Gastroesophageal sphincter (tissue), 4 donors: ENCODE measurements around the gene ATXN7L3. TPM values are rescaled to one million over a fixed set of nuclear protein-coding genes. Genes with fewer than 3 reads are reported as not detected.

Experiments
- ATAC-seq: fragments of 150-250 bp; one replicate; pipeline ENCODE4 v1.9.1; 2016; ENCODE audit warnings: mild to moderate bottlenecking, moderate library complexity
- H3K27ac ChIP-seq, 4 donors: fragments of 200-600 bp; sonication (generic) in 3 of 4; 1 replicate in 3 of 4; 2 replicates in 1 of 4; pipeline ENCODE4 v1.5.1; 2016 to 2019
- H3K27me3 ChIP-seq: fragments of 200-600 bp; sonication (generic); one replicate; pipeline ENCODE4 v1.5.1; 2019
- H3K36me3 ChIP-seq, 2 donors: fragments of 200-600 bp; sonication (generic); one replicate each; pipeline ENCODE4 v1.5.1; 2019; ENCODE audit warnings: control low read depth in 1 of 2
- H3K4me1 ChIP-seq, 3 donors: fragments of 200-600 bp; sonication (generic); 1 replicate in 2 of 3; 2 replicates in 1 of 3; pipeline ENCODE4 v1.5.1; 2016 to 2019; ENCODE audit warnings: control low read depth in 2 of 3
- H3K4me3 ChIP-seq, 2 donors: fragments of 200-600 bp; sonication (generic); one replicate each; pipeline ENCODE4 v1.5.1; 2019; ENCODE audit warnings: mild to moderate bottlenecking in 1 of 2, moderate library complexity in 1 of 2
- H3K9me3 ChIP-seq, 3 donors: fragments of 200-600 bp; sonication (generic); one replicate each; pipeline ENCODE4 v1.5.1; 2017 to 2019; ENCODE audit warnings: control low read depth in 2 of 3
- CTCF ChIP-seq, 4 experiments: fragments of 200-600 bp in 2 of 4; fragments of 450-650 bp in 2 of 4; sonication (generic) in 1 of 4; IDR thresholded peaks; one replicate each; pipeline ENCODE4 v1.5.1; 2017 to 2019; ENCODE audit warnings: antibody characterized with exemption in 4 of 4, mild to moderate bottlenecking in 2 of 4, moderate library complexity in 2 of 4
- EP300 ChIP-seq: sonication (generic); formaldehyde crosslinking; IDR thresholded peaks from one replicate; pipeline ENCODE4 v1.6.1; 2017; ENCODE audit warnings: antibody characterized with exemption, mild to moderate bottlenecking
- POLR2A ChIP-seq, 2 donors: fragments of 450-650 bp; IDR thresholded peaks; one replicate each; pipeline ENCODE4 v1.6.1; 2017; ENCODE audit warnings: antibody characterized with exemption in 2 of 2, mild to moderate bottlenecking in 2 of 2, moderate library complexity in 1 of 2
- POLR2AphosphoS5 ChIP-seq: sonication (generic); formaldehyde crosslinking; IDR thresholded peaks from one replicate; pipeline ENCODE4 v1.6.1; 2017; ENCODE audit warnings: antibody characterized with exemption
- WGBS, 2 donors: methylation state at CpG; one replicate each; pipeline ENCODE4 v1.1.5; 2018; ENCODE audit warnings: low coverage in 1 of 2; 5-methylcytosine and 5-hydroxymethylcytosine counted together
- total RNA-seq, 4 donors: library from RNA; depleted of rRNA; stranded (reverse); fragments of >200 nt; gene quantifications; one replicate each; pipeline ENCODE4 v1.1.0, GENCODE V29; 2016

The ATXN7L3 gene
- total RNA-seq, 4 donors from 2014 or later = 33.2 to 63.0 (median 49.0) TPM

DNA sequence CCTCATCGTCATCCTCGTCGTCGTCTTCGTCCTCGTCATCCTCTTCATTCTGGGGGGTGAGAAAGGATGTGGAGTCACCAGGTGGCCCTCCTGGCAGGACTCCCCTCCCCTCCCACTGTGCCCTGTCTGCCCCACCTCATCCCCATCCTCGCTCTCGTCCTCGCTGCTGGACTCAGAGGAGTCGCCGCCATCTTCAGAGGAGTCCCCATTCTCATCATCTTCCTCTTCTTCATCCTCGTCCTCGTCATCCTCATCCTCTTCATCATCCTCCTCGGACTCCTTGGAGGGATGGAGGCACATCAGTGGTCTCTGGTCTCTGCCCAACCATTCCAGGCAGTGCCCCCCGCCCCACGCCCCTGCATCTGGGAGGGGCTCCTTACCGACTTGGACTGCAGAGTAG lies 7.6 kb upstream of the ATXN7L3 start:
- no peak overlapping the region for H3K4me3 ChIP-seq
- peaks cover 0 to 53% of the 10 kb centered on the region in 2 donors for H3K36me3 ChIP-seq
- H3K27me3 ChIP-seq = no peaks in the 10 kb centered on the region
- H3K27ac ChIP-seq = no peak overlapping the region
- peaks cover 3 to 48% (median 11%) of the 10 kb centered on the region in 3 donors for H3K4me1 ChIP-seq
- ATAC-seq = no peak
- TF ChIP-seq CTCF (IDR thresholded peaks at IDR 0.05) (no peak), POLR2A (IDR thresholded peaks at IDR 0.05) (no peak), EP300 (no peak), POLR2AphosphoS5 (no peak)
- WGBS, 2 donors = 70 to 76% methylated on average over 9 to 16 of the region's 17 CpGs
- H3K9me3 ChIP-seq = no peaks in the 10 kb centered on the region

DNA sequence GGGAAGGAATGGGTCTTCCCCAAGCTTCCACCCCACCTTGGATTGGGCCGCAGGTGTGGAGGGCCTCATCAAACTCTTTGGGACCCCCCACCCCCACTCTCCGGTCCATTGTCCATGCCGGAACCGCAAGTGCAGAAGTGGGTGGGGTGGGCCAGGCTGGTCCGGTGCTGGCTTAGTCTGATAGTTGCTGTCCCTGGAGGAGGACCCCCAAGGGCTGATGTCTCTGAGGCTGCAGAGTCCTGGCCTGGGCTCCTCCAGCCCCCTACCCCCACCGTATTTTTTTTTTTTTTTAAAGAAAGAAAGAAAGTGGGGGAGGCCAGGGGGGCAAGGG lies 7.1 kb upstream of the ATXN7L3 start:
- H3K9me3 ChIP-seq = no peaks in the 10 kb centered on the region
- no peak overlapping the region for H3K4me3 ChIP-seq
- TF ChIP-seq POLR2A (IDR thresholded peaks at IDR 0.05) = no peak
- no peak for TF ChIP-seq EP300
- no peak for TF ChIP-seq POLR2AphosphoS5
- no peak for TF ChIP-seq CTCF (IDR thresholded peaks at IDR 0.05)
- H3K27ac ChIP-seq = no peak overlapping the region
- peaks cover 3 to 43% (median 11%) of the 10 kb centered on the region in 3 donors for H3K4me1 ChIP-seq
- no peaks in the 10 kb centered on the region for H3K27me3 ChIP-seq
- ATAC-seq = no peak
- H3K36me3 ChIP-seq = peaks cover 0 to 48% of the 10 kb centered on the region in 2 donors
- WGBS, 2 donors = 50 to 81% methylated on average over 2 to 3 of the region's 6 CpGs

GRCh38 chr17:44205962-44206824 lies 6.5 kb upstream of the ATXN7L3 start:
- Histone ChIP-seq H3K27me3 (no peaks in the 10 kb centered on the region), H3K27ac (no peak overlapping the region), H3K36me3 (peaks cover 0 to 42% of the 10 kb centered on the region in 2 donors), H3K4me3 (no peak overlapping the region), H3K4me1 (peaks cover 3 to 37% (median 11%) of the 10 kb centered on the region in 3 donors), H3K9me3 (no peaks in the 10 kb centered on the region)
- ATAC-seq = no peak
- TF ChIP-seq EP300 (no peak), POLR2A (IDR thresholded peaks at IDR 0.05) (no peak), POLR2AphosphoS5 (no peak), CTCF (IDR thresholded peaks at IDR 0.05) (peak in 1 of 4 experiments; percentile 16)
- 33 to 41% methylated on average over 6 to 7 of the region's 13 CpGs for WGBS, 2 donors

DNA sequence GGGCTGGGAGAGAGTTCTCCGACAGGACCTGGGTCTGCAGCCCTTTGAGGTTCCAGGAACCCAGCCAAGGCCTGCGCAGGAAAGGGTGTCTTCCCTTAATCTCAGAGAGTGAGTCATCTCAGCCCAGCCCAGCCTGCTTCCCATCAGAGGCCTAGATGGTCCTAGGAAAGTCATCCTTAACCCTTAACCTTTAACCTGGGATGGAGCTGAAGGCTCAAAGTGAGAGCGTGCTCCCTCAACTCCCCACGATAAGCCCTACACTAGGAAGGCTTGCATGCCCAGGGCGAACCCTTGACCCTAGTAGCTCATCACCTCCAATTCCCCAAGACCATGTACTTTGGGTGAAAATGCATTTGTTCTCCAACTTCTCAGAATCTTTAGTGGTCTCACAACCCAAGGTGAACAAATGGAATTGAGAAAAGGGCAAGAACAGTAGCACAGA lies 4.8 kb upstream of the ATXN7L3 start:
- Histone ChIP-seq H3K4me1 (peaks cover 0 to 29% (median 0%) of the 10 kb centered on the region in 3 donors), H3K4me3 (no peak overlapping the region), H3K36me3 (peaks cover 0 to 31% of the 10 kb centered on the region in 2 donors), H3K9me3 (no peaks in the 10 kb centered on the region), H3K27me3 (no peaks in the 10 kb centered on the region), H3K27ac (no peak overlapping the region)
- 23 to 68% methylated on average over 3 to 4 of the region's 5 CpGs for WGBS, 2 donors
- ATAC-seq = no peak
- no peak for TF ChIP-seq EP300
- TF ChIP-seq POLR2A (IDR thresholded peaks at IDR 0.05) = no peak
- no peak for TF ChIP-seq CTCF (IDR thresholded peaks at IDR 0.05)
